ENCODE results near the gene ABL1.
"Not testable (repeated sequence)": the region's sequence is repeated elsewhere in the genome, so short reads cannot be mapped to it uniquely, and the experiment has no call there.

The ABL1 gene

GRCh38 chr9:130908878-130909355 lies 73.9 kb downstream of the ABL1 start:
- TF ChIP-seq POLR2A (IDR thresholded peaks at IDR 0.05; ENCODE audit: low read length) (no peak), GATA1 (IDR thresholded peaks at IDR 0.05; ENCODE audit: low read depth, low read length) (no peak)
- no peak for DNase-seq

GRCh38 chr9:130910041-130910440 lies 75.0 kb downstream of the ABL1 start:
- not testable (repeated sequence) for DNase-seq

- DNase-seq = not testable (repeated sequence)
Measured at GRCh38 chr9:130910670-130911069, 75.6 kb downstream of the ABL1 start.

GRCh38 chr9:130911254-130912049 lies 76.4 kb downstream of the ABL1 start:
- TF ChIP-seq GATA1 (IDR thresholded peaks at IDR 0.05; ENCODE audit: low read depth, low read length) (no peak), POLR2A (IDR thresholded peaks at IDR 0.05; ENCODE audit: low read length) (no peak)
- no peak for DNase-seq

GRCh38 chr9:130912932-130913598 lies 78.0 kb downstream of the ABL1 start:
- no peak for DNase-seq
- no peak for TF ChIP-seq POLR2A (IDR thresholded peaks at IDR 0.05; ENCODE audit: low read length)
- TF ChIP-seq GATA1 (IDR thresholded peaks at IDR 0.05; ENCODE audit: low read depth, low read length) = no peak

GRCh38 chr9:130913599-130914416 lies 78.8 kb downstream of the ABL1 start:
- TF ChIP-seq GATA1 (IDR thresholded peaks at IDR 0.05; ENCODE audit: low read depth, low read length) (no peak), POLR2A (IDR thresholded peaks at IDR 0.05; ENCODE audit: low read length) (no peak)

GRCh38 chr9:130914417-130915095 lies 79.5 kb downstream of the ABL1 start:
- DNase-seq = no peak
- TF ChIP-seq POLR2A (IDR thresholded peaks at IDR 0.05; ENCODE audit: low read length) = no peak
- TF ChIP-seq GATA1 (IDR thresholded peaks at IDR 0.05; ENCODE audit: low read depth, low read length) = no peak

More at GRCh38 chr9:130913599-130914416, 78.8 kb downstream of the ABL1 start:
- DNase-seq = no peak

- DNase-seq = no peak
- TF ChIP-seq POLR2A (IDR thresholded peaks at IDR 0.05; ENCODE audit: low read length) (no peak), GATA1 (IDR thresholded peaks at IDR 0.05; ENCODE audit: low read depth, low read length) (no peak)
Measured at GRCh38 chr9:130915096-130915447, 80.0 kb downstream of the ABL1 start.

- no peak for DNase-seq
- TF ChIP-seq POLR2A (IDR thresholded peaks at IDR 0.05; ENCODE audit: low read length) (no peak), GATA1 (IDR thresholded peaks at IDR 0.05; ENCODE audit: low read depth, low read length) (no peak)
Measured at GRCh38 chr9:130917168-130917960, 82.3 kb downstream of the ABL1 start.

- no peak for DNase-seq
- TF ChIP-seq GATA1 (IDR thresholded peaks at IDR 0.05; ENCODE audit: low read depth, low read length) (no peak), POLR2A (IDR thresholded peaks at IDR 0.05; ENCODE audit: low read length) (no peak)
Measured at GRCh38 chr9:130918101-130918825, 83.2 kb downstream of the ABL1 start.

GRCh38 chr9:130918826-130919558 lies 83.9 kb downstream of the ABL1 start:
- no peak for TF ChIP-seq GATA1 (IDR thresholded peaks at IDR 0.05; ENCODE audit: low read depth, low read length)
- TF ChIP-seq POLR2A (IDR thresholded peaks at IDR 0.05; ENCODE audit: low read length) = no peak
- DNase-seq = no peak

All from erythroblast (primary cell).